Stimulated activated CD8-positive, alpha-beta memory T cell treated with anti-CD3 and anti-CD28 coated beads, Interleukin-12 subunit alpha, Interleukin-12 subunit beta, amount 100 ng/mL, for 4 hours (primary cell): ENCODE measurements around the gene ATPAF1.

Source experiments
- DNase-seq: peaks from one replicate; pipeline ENCODE4 v3.0.0-alpha.2; 2020; ENCODE audit warnings: low read depth

The ATPAF1 gene

GRCh38 chr1:46650491-46650890 is 17.7 kb downstream of the ATPAF1 start:
- no peak for DNase-seq

GRCh38 chr1:46649764-46650163 is 18.4 kb downstream of the ATPAF1 start:
- DNase-seq = no peak

GRCh38 chr1:46647611-46648010 is 20.6 kb downstream of the ATPAF1 start:
- DNase-seq = no peak

- no peak for DNase-seq
These were observed 21.3 kb downstream of the ATPAF1 start for GRCh38 chr1:46646844-46647243.

- no peak for DNase-seq
These were observed 21.8 kb downstream of the ATPAF1 start for GRCh38 chr1:46646331-46646730.

GRCh38 chr1:46645815-46646214 is 22.3 kb downstream of the ATPAF1 start:
- no peak for DNase-seq

GRCh38 chr1:46643368-46643775 is 24.8 kb downstream of the ATPAF1 start:
- no peak for DNase-seq

- DNase-seq = no peak
These were observed 26.0 kb downstream of the ATPAF1 start for GRCh38 chr1:46642115-46642680.

- DNase-seq = no peak
These were observed 28.6 kb downstream of the ATPAF1 start for GRCh38 chr1:46639547-46639946.

GRCh38 chr1:46638921-46639320 is 29.2 kb downstream of the ATPAF1 start:
- DNase-seq = no peak

GRCh38 chr1:46637444-46638083 is 30.6 kb downstream of the ATPAF1 start:
- no peak for DNase-seq

GRCh38 chr1:46635205-46635604 is 33.0 kb downstream of the ATPAF1 start:
- no peak for DNase-seq

- no peak for DNase-seq
These were observed 37.4 kb downstream of the ATPAF1 start for GRCh38 chr1:46630719-46631118.

- no peak for DNase-seq
These were observed 44.2 kb downstream of the ATPAF1 start for GRCh38 chr1:46623743-46624644.

- no peak for DNase-seq
These were observed 45.8 kb downstream of the ATPAF1 start for GRCh38 chr1:46622344-46622743.

GRCh38 chr1:46621930-46622329 is 46.2 kb downstream of the ATPAF1 start:
- DNase-seq = no peak

GRCh38 chr1:46619656-46620258 is 48.4 kb downstream of the ATPAF1 start:
- DNase-seq = no peak

- no peak for DNase-seq
These were observed 49.3 kb downstream of the ATPAF1 start for GRCh38 chr1:46618754-46619415.

GRCh38 chr1:46617833-46618232 is 50.3 kb downstream of the ATPAF1 start:
- DNase-seq = no peak

GRCh38 chr1:46617108-46617800 is 50.9 kb downstream of the ATPAF1 start:
- DNase-seq = no peak

GRCh38 chr1:46616277-46617107 is 51.7 kb downstream of the ATPAF1 start, which contains the start of gene MOB3C:
MOB3C (minus strand) TSS chr1:46616811; CDS start chr1:46613321, 3,490 bp downstream.
- DNase-seq = peak; percentile 66
